IMR-90 (cell line): ENCODE measurements around the gene THRB. TPM values are rescaled to one million over a fixed set of nuclear protein-coding genes. Genes with fewer than 3 reads are reported as not detected.

ENCODE experiments used
- ATAC-seq: fragments of 200-7000 bp; cut with Tn5 transposase; 2 replicates; pipeline ENCODE4 v1.9.1; 2020; ENCODE audit warnings: low read depth, mild to moderate bottlenecking, moderate library complexity
- BruUV-seq: library from RNA; stranded (reverse); fragments of 400-500 nt; replicated peaks from 2 replicates; lab custom pipeline; 2021; lab: Mats Ljungman, UMichigan
- CTCF ChIA-PET: fragments of 300-600 bp; formaldehyde crosslinking; extraction: SDS; loops from one replicate; lab custom pipeline; 2021; ENCODE audit warnings: antibody characterized with exemption; lab: Yijun Ruan, JAX
- POLR2A ChIA-PET: fragments of 300-600 bp; sonication (Branson Sonifier 250); formaldehyde crosslinking; loops from one replicate; lab custom pipeline; 2022; ENCODE audit warnings: antibody characterized with exemption; ENCODE audit not compliant: unreplicated experiment; lab: Charles Lee
- DNase-seq: peaks from one replicate; pipeline ENCODE4 v3.0.0; 2013
- H2AFZ ChIP-seq: replicated peaks from 2 replicates; pipeline ENCODE3; 2013; ENCODE audit warnings: low read length, mild to moderate bottlenecking; ENCODE audit not compliant: poor library complexity
- H2AK5ac ChIP-seq: 2 replicates; pipeline ENCODE4 v1.6.1; 2013; ENCODE audit warnings: low read depth, low read length, inconsistent platforms
- H2AK9ac ChIP-seq: replicated peaks from 2 replicates; pipeline ENCODE3; 2013; ENCODE audit warnings: mild to moderate bottlenecking, low read depth, low read length, moderate library complexity; ENCODE audit not compliant: poor library complexity
- H2BK120ac ChIP-seq: 2 replicates; pipeline ENCODE4 v1.6.1; 2013; ENCODE audit warnings: low read depth, low read length, inconsistent platforms
- H2BK15ac ChIP-seq: 3 replicates; pipeline ENCODE4 v1.6.1; 2013; ENCODE audit warnings: low read depth, low read length, inconsistent platforms
- H2BK20ac ChIP-seq: 2 replicates; pipeline ENCODE4 v1.6.1; 2013; ENCODE audit warnings: low read depth, mild to moderate bottlenecking, inconsistent platforms, low read length, moderate library complexity
- H2BK5ac ChIP-seq: 2 replicates; pipeline ENCODE4 v1.6.1; 2013; ENCODE audit warnings: mild to moderate bottlenecking, low read depth, low read length, inconsistent platforms; ENCODE audit not compliant: poor library complexity, severe bottlenecking
- H3K14ac ChIP-seq: replicated peaks from 2 replicates; pipeline ENCODE4 v1.6.1; 2013; ENCODE audit warnings: low read depth, low read length, inconsistent platforms
- H3K18ac ChIP-seq: 2 replicates; pipeline ENCODE4 v1.6.1; 2013; ENCODE audit warnings: low read depth, low read length, control low read depth
- H3K23ac ChIP-seq: 2 replicates; pipeline ENCODE4 v1.6.1; 2013; ENCODE audit warnings: low read depth, low read length, inconsistent platforms
- H3K27ac ChIP-seq: 2 replicates; pipeline ENCODE4 v1.5.1; 2013; ENCODE audit warnings: mild to moderate bottlenecking, control low read depth, low read length; ENCODE audit not compliant: insufficient read depth
- H3K27me3 ChIP-seq: 2 replicates; pipeline ENCODE4 v1.6.1; 2013; ENCODE audit warnings: low read length; ENCODE audit not compliant: control insufficient read depth, insufficient read depth
- H3K36me3 ChIP-seq: 2 replicates; pipeline ENCODE4 v1.6.1; 2013; ENCODE audit warnings: low read length, mixed read lengths; ENCODE audit not compliant: control insufficient read depth, insufficient read depth
- H3K4ac ChIP-seq: 2 replicates; pipeline ENCODE4 v1.6.1; 2013; ENCODE audit warnings: low read depth, low read length, inconsistent platforms
- H3K4me1 ChIP-seq: 2 replicates; pipeline ENCODE4 v1.6.1; 2013; ENCODE audit warnings: low read length, mixed read lengths; ENCODE audit not compliant: control insufficient read depth, insufficient read depth
- H3K4me2 ChIP-seq: 2 replicates; pipeline ENCODE4 v1.6.1; 2013; ENCODE audit warnings: low read depth, mild to moderate bottlenecking, control low read depth, low read length, moderate library complexity
- H3K4me3 ChIP-seq: 2 replicates; pipeline ENCODE4 v1.5.1; 2013; ENCODE audit warnings: low read depth, mild to moderate bottlenecking, control low read depth, low read length, moderate library complexity; ENCODE audit not compliant: insufficient read depth
- H3K56ac ChIP-seq: 2 replicates; pipeline ENCODE4 v1.6.1; 2013; ENCODE audit warnings: low read length, inconsistent platforms; ENCODE audit not compliant: insufficient read depth; ENCODE audit errors: extremely low read depth
- H3K79me1 ChIP-seq, 2 experiments: 2 replicates each; pipeline ENCODE4 v1.6.1; 2013; ENCODE audit warnings: low read length in 2 of 2, inconsistent platforms in 1 of 2, low read depth in 1 of 2
- H3K9ac ChIP-seq: 2 replicates; pipeline ENCODE4 v1.6.1; 2013; ENCODE audit warnings: low read depth, low read length, control low read depth
- H3K9me1 ChIP-seq: 2 replicates; pipeline ENCODE4 v1.6.1; 2013; ENCODE audit warnings: low read length, inconsistent platforms; ENCODE audit not compliant: insufficient read depth
- H3K9me3 ChIP-seq: 2 replicates; pipeline ENCODE4 v1.6.1; 2013; ENCODE audit warnings: low read length; ENCODE audit not compliant: control insufficient read depth, insufficient read depth
- H4K20me1 ChIP-seq: 2 replicates; pipeline ENCODE4 v1.6.1; 2013; ENCODE audit warnings: low read length, inconsistent platforms; ENCODE audit not compliant: insufficient read depth
- H4K5ac ChIP-seq: 2 replicates; pipeline ENCODE4 v1.6.1; 2013; ENCODE audit warnings: mild to moderate bottlenecking, low read depth, low read length, control low read depth
- H4K8ac ChIP-seq, 2 experiments: 2 replicates each; pipeline ENCODE4 v1.6.1; 2013; ENCODE audit warnings: low read depth in 2 of 2, low read length in 2 of 2, control low read depth in 1 of 2, inconsistent platforms in 1 of 2
- H4K91ac ChIP-seq: 2 replicates; pipeline ENCODE4 v1.6.1; 2013; ENCODE audit warnings: low read depth, low read length, inconsistent platforms; ENCODE audit not compliant: insufficient read depth
- BHLHE40 ChIP-seq: fragments of 150-350 bp; IDR thresholded peaks from 2 replicates; pipeline ENCODE4 v1.6.1; 2016; ENCODE audit warnings: mild to moderate bottlenecking, low read depth, low read length
- CEBPB ChIP-seq: IDR thresholded peaks from 2 replicates; pipeline ENCODE4 v1.6.1; 2012; ENCODE audit warnings: low read depth, low read length, improper control_type of control experiment
- CHD1 ChIP-seq: IDR thresholded peaks from 2 replicates; pipeline ENCODE4 v1.6.1; 2012; ENCODE audit warnings: low read depth, low read length, improper control_type of control experiment
- CTCF ChIP-seq: conservative IDR thresholded peaks from 2 replicates; pipeline ENCODE4 v1.5.1; 2012; ENCODE audit warnings: mild to moderate bottlenecking, low read depth, low read length, improper control_type of control experiment
- ELK1 ChIP-seq: fragments of 150-350 bp; IDR thresholded peaks from 2 replicates; pipeline ENCODE4 v1.6.1; 2016; ENCODE audit warnings: low read depth, mild to moderate bottlenecking, low read length, moderate library complexity, borderline replicate concordance
- FOS ChIP-seq: fragments of 150-350 bp; IDR thresholded peaks from 2 replicates; pipeline ENCODE4 v1.6.1; 2016; ENCODE audit warnings: low read depth, low read length
- MAFK ChIP-seq: IDR thresholded peaks from 2 replicates; pipeline ENCODE4 v1.6.1; 2012; ENCODE audit warnings: low read depth, low read length, improper control_type of control experiment
- MAZ ChIP-seq: IDR thresholded peaks from 2 replicates; pipeline ENCODE4 v1.6.1; 2012; ENCODE audit warnings: low read depth, mild to moderate bottlenecking, low read length, improper control_type of control experiment, moderate library complexity, borderline replicate concordance
- NFE2L2 ChIP-seq: fragments of 150-350 bp; IDR thresholded peaks from 2 replicates; pipeline ENCODE4 v1.6.1; 2016; ENCODE audit warnings: low read depth, mild to moderate bottlenecking, low read length
- POLR2A ChIP-seq: IDR thresholded peaks from 2 replicates; pipeline ENCODE4 v1.6.1; 2012; ENCODE audit warnings: mild to moderate bottlenecking, low read depth, low read length
- RAD21 ChIP-seq: IDR thresholded peaks from 2 replicates; pipeline ENCODE4 v1.6.1; 2012; ENCODE audit warnings: low read length, improper control_type of control experiment
- RCOR1 ChIP-seq: IDR thresholded peaks from 2 replicates; pipeline ENCODE4 v1.6.1; 2012; ENCODE audit warnings: mild to moderate bottlenecking, low read length, improper control_type of control experiment; ENCODE audit not compliant: insufficient replicate concordance
- RFX5 ChIP-seq: IDR thresholded peaks from 2 replicates; pipeline ENCODE4 v1.8.0; 2012; ENCODE audit warnings: low read depth, mild to moderate bottlenecking, low read length, moderate library complexity
- SMC3 ChIP-seq: fragments of 150-350 bp; IDR thresholded peaks from 2 replicates; pipeline ENCODE4 v1.6.1; 2016; ENCODE audit warnings: low read depth, mild to moderate bottlenecking, antibody characterized with exemption, low read length, moderate library complexity
- USF2 ChIP-seq: fragments of 150-350 bp; IDR thresholded peaks from 2 replicates; pipeline ENCODE4 v1.6.1; 2017; ENCODE audit warnings: mild to moderate bottlenecking, antibody characterized with exemption, low read length, low read depth
- dilution Hi-C: fragments of 300-500 bp; cut with HindIII; formaldehyde crosslinking; loops from one replicate; pipeline ENCODE4 v1.14.3; 2018; ENCODE audit warnings: low sequenced_read_pairs; ENCODE audit not compliant: unreplicated experiment
- in situ Hi-C: fragments of 300-500 bp; cut with MboI; formaldehyde crosslinking; loops from 3 replicates; pipeline ENCODE4 v1.14.3; 2019; ENCODE audit warnings: low sequenced_read_pairs, inconsistent platforms, mixed read lengths
- intact Hi-C: fragments of 100-400 bp; cut with micrococcal nuclease; formaldehyde crosslinking; loops from 2 replicates; pipeline ENCODE4 v1.10.0; 2022
- polyA plus RNA-seq, 3 experiments: library from polyadenylated mRNA; depleted of rRNA; stranded (reverse); fragments of >200 nt; gene quantifications; 2 replicates each; pipeline ENCODE4 v1.2.3, GENCODE V29; 2012; ENCODE audit warnings: low replicate concordance in 1 of 3
- total RNA-seq: library from RNA; depleted of rRNA; stranded (reverse); fragments of >200 nt; gene quantifications from 2 replicates; pipeline ENCODE4 v1.2.3, GENCODE V29; 2012

Gene THRB
- total and polyA plus RNA-seq, 2 of the 4 experiments (the other 2 are of a cell fraction): under 0.01 TPM; not detected in 1

- Histone ChIP-seq H2BK15ac (no peak overlapping the region), H3K4me3 (no peak overlapping the region), H4K20me1 (no peaks in the 10 kb centered on the region), H4K8ac (no peak overlapping the region), H2AK5ac (no peak overlapping the region), H3K23ac (no peak overlapping the region), H3K27me3 (peaks cover 2% of the 10 kb centered on the region), H2BK5ac (no peak overlapping the region), H3K56ac (no peak overlapping the region), H3K4me1 (no peaks in the 10 kb centered on the region), H3K9me3 (no peaks in the 10 kb centered on the region), H2AK9ac (no peak overlapping the region), H3K18ac (no peak overlapping the region), H3K14ac (no peak overlapping the region), H4K91ac (no peak overlapping the region), H3K4ac (no peak overlapping the region), H3K36me3 (no peaks in the 10 kb centered on the region), H2AFZ (no peak overlapping the region), H2BK120ac (no peak overlapping the region), H3K9me1 (no peaks in the 10 kb centered on the region), H3K9ac (no peak overlapping the region), H3K27ac (no peak overlapping the region), H3K4me2 (no peak overlapping the region), H4K5ac (no peak overlapping the region), H3K79me1 (no peaks in the 10 kb centered on the region), H2BK20ac (no peak overlapping the region)
- intact Hi-C loops: no loop called here
- no TSS peak for BruUV-seq
- CTCF ChIA-PET: no interaction called here
- dilution Hi-C loops: no loop called here
- in situ Hi-C loops: no loop called here
- POLR2A ChIA-PET: no interaction called here
- no peak for DNase-seq
- no peak for ATAC-seq
- TF ChIP-seq SMC3 (no peak), RCOR1 (no peak), RAD21 (no peak), ELK1 (no peak), CTCF (no peak), MAFK (no peak), RFX5 (no peak), CEBPB (no peak), FOS (no peak), BHLHE40 (no peak), USF2 (no peak), NFE2L2 (no peak), MAZ (no peak), POLR2A (no peak), CHD1 (no peak)
Measured at GRCh38 chr3:24487325-24488262, 7.1 kb downstream of the THRB start.
